ENCODE measurements around the gene CLEC9A. TPM values are rescaled to one million over a fixed set of nuclear protein-coding genes. Genes with fewer than 3 reads are reported as not detected.
"Not testable (repeated sequence)": the region's sequence is repeated elsewhere in the genome, so short reads cannot be mapped to it uniquely, and the experiment has no call there.

The CLEC9A gene
- total RNA-seq, 1 donor from 2014 or later, result not detected

GRCh38 chr12:10012630-10013330, 17.7 kb upstream of the CLEC9A start:
- TF ChIP-seq, protein P1, sequence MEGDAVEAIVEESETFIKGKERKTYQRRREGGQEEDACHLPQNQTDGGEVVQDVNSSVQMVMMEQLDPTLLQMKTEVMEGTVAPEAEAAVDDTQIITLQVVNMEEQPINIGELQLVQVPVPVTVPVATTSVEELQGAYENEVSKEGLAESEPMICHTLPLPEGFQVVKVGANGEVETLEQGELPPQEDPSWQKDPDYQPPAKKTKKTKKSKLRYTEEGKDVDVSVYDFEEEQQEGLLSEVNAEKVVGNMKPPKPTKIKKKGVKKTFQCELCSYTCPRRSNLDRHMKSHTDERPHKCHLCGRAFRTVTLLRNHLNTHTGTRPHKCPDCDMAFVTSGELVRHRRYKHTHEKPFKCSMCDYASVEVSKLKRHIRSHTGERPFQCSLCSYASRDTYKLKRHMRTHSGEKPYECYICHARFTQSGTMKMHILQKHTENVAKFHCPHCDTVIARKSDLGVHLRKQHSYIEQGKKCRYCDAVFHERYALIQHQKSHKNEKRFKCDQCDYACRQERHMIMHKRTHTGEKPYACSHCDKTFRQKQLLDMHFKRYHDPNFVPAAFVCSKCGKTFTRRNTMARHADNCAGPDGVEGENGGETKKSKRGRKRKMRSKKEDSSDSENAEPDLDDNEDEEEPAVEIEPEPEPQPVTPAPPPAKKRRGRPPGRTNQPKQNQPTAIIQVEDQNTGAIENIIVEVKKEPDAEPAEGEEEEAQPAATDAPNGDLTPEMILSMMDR (IDR thresholded peaks at IDR 0.05; ENCODE audit: insufficient read depth, low read length, poor library complexity, severe bottlenecking), result no peak
- Histone ChIP-seq H3K36me3 (ENCODE audit: control insufficient read depth, insufficient read depth, low read length) (no peaks in the 10 kb centered on the region), H3K27me3 (ENCODE audit: control insufficient read depth, insufficient read depth, low read length) (no peaks in the 10 kb centered on the region), H3K4me3 (ENCODE audit: low read depth, low read length) (no peak overlapping the region)
- DNase-seq (ENCODE audit: low read depth), result no peak

GRCh38 chr12:10015450-10015849, 15.0 kb upstream of the CLEC9A start:
- DNase-seq (ENCODE audit: low read depth), result no peak
- Histone ChIP-seq H3K4me3 (ENCODE audit: low read depth, low read length) (no peak overlapping the region), H3K36me3 (ENCODE audit: control insufficient read depth, insufficient read depth, low read length) (no peaks in the 10 kb centered on the region), H3K27me3 (ENCODE audit: control insufficient read depth, insufficient read depth, low read length) (no peaks in the 10 kb centered on the region)
- TF ChIP-seq, protein P1 (IDR thresholded peaks at IDR 0.05; ENCODE audit: insufficient read depth, low read length, poor library complexity, severe bottlenecking), result no peak

- DNase-seq (ENCODE audit: low read depth), result no peak
- TF ChIP-seq, protein P1 (IDR thresholded peaks at IDR 0.05; ENCODE audit: insufficient read depth, low read length, poor library complexity, severe bottlenecking), result no peak
- no peaks in the 10 kb centered on the region for H3K27me3 ChIP-seq (ENCODE audit: control insufficient read depth, insufficient read depth, low read length)
- no peak overlapping the region for H3K4me3 ChIP-seq (ENCODE audit: low read depth, low read length)
- no peaks in the 10 kb centered on the region for H3K36me3 ChIP-seq (ENCODE audit: control insufficient read depth, insufficient read depth, low read length)
Observed at GRCh38 chr12:10016881-10017280, 13.6 kb upstream of the CLEC9A start.

DNA sequence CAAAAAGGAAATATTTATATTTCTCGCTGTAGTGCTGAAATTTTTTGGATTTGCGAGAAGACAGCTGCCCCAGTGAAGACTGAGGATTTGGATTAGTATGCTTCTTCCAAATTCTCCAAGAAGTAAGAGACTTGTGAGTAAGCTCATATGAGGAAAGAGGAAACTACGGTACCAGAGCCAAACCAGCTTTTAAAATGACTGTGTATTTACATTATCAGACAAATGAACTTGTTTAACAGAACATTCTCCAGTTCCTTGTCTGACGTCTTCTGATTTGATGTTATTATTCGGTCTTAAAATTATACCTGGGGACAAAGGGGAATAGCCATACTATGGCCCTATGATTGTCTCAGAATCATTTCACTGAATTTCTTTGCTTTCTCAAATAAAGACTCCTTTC, 12.1 kb upstream of the CLEC9A start:
- no peak for DNase-seq (ENCODE audit: low read depth)
- Histone ChIP-seq H3K27me3 (ENCODE audit: control insufficient read depth, insufficient read depth, low read length) (no peaks in the 10 kb centered on the region), H3K36me3 (ENCODE audit: control insufficient read depth, insufficient read depth, low read length) (no peaks in the 10 kb centered on the region), H3K4me3 (ENCODE audit: low read depth, low read length) (no peak overlapping the region)
- TF ChIP-seq, protein P1 (IDR thresholded peaks at IDR 0.05; ENCODE audit: insufficient read depth, low read length, poor library complexity, severe bottlenecking), result no peak

- TF ChIP-seq, protein P1 (IDR thresholded peaks at IDR 0.05; ENCODE audit: insufficient read depth, low read length, poor library complexity, severe bottlenecking), result no peak
- no peaks in the 10 kb centered on the region for H3K36me3 ChIP-seq (ENCODE audit: control insufficient read depth, insufficient read depth, low read length)
- DNase-seq (ENCODE audit: low read depth), result no peak
- H3K4me3 ChIP-seq (ENCODE audit: low read depth, low read length), result no peak overlapping the region
- H3K27me3 ChIP-seq (ENCODE audit: control insufficient read depth, insufficient read depth, low read length), result no peaks in the 10 kb centered on the region
Observed at GRCh38 chr12:10021342-10021741, 9.1 kb upstream of the CLEC9A start.

GRCh38 chr12:10025236-10025635, 5.2 kb upstream of the CLEC9A start:
- DNase-seq (ENCODE audit: low read depth), result no peak
- TF ChIP-seq, protein P1 (IDR thresholded peaks at IDR 0.05; ENCODE audit: insufficient read depth, low read length, poor library complexity, severe bottlenecking), result no peak
- no peaks in the 10 kb centered on the region for H3K27me3 ChIP-seq (ENCODE audit: control insufficient read depth, insufficient read depth, low read length)
- H3K4me3 ChIP-seq (ENCODE audit: low read depth, low read length), result no peak overlapping the region
- no peaks in the 10 kb centered on the region for H3K36me3 ChIP-seq (ENCODE audit: control insufficient read depth, insufficient read depth, low read length)

GRCh38 chr12:10026666-10027065, 3.8 kb upstream of the CLEC9A start:
- H3K4me3 ChIP-seq (ENCODE audit: low read depth, low read length); DNase-seq (ENCODE audit: low read depth); H3K36me3 ChIP-seq (ENCODE audit: control insufficient read depth, insufficient read depth, low read length); H3K27me3 ChIP-seq (ENCODE audit: control insufficient read depth, insufficient read depth, low read length): not testable (repeated sequence)

All from kidney epithelial cell (primary cell).